PC-9 (cell line): ENCODE results near the gene MARK2.

ENCODE experiments used
- EZH2 ChIP-seq: fragments of 200-600 bp; sonication (generic); IDR thresholded peaks from 2 replicates; pipeline ENCODE4 v1.8.0; 2017; ENCODE audit warnings: antibody characterized with exemption, low read depth
- TF ChIP-seq, protein P1 (sequence below): fragments of 200-600 bp; sonication (generic); conservative IDR thresholded peaks from 2 replicates; pipeline ENCODE4 v1.6.1; 2017; ENCODE audit warnings: mixed run types, antibody characterized with exemption, mild to moderate bottlenecking, moderate library complexity

DNA sequence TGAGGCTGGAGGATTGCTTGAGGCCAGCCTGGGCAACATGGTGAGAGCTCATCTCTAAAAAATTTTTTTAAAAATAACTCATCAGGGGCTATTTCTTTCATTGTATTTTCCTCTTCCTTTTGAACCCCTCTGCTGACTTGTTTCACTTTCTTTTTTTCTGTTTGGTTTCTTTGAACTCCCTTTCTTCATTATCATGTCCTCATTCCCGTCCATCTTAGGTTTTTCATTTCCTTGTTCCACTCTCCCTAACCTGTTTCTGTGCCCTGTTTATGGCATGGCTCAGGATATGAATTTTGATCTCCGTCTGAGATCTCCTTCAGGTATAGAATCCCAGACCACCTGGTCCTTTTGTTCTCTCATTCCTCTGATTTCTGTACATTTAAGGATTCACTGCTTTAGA, 12.5 kb downstream of the MARK2 start:
- TF ChIP-seq, protein P1, sequence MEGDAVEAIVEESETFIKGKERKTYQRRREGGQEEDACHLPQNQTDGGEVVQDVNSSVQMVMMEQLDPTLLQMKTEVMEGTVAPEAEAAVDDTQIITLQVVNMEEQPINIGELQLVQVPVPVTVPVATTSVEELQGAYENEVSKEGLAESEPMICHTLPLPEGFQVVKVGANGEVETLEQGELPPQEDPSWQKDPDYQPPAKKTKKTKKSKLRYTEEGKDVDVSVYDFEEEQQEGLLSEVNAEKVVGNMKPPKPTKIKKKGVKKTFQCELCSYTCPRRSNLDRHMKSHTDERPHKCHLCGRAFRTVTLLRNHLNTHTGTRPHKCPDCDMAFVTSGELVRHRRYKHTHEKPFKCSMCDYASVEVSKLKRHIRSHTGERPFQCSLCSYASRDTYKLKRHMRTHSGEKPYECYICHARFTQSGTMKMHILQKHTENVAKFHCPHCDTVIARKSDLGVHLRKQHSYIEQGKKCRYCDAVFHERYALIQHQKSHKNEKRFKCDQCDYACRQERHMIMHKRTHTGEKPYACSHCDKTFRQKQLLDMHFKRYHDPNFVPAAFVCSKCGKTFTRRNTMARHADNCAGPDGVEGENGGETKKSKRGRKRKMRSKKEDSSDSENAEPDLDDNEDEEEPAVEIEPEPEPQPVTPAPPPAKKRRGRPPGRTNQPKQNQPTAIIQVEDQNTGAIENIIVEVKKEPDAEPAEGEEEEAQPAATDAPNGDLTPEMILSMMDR = no peak
- TF ChIP-seq EZH2 = no peak
